NCI-H460 (cell line): ENCODE measurements around the gene ASMTL. TPM values are rescaled to one million over a fixed set of nuclear protein-coding genes. Genes with fewer than 3 reads are reported as not detected.
"Not testable (repeated sequence)": the region's sequence is repeated elsewhere in the genome, so short reads cannot be mapped to it uniquely, and the experiment has no call there.

Experiments
- DNase-seq: peaks from one replicate; pipeline ENCODE4 v3.0.0-alpha.2; 2016; ENCODE audit warnings: low read depth; ENCODE audit errors: extremely low read depth
- total RNA-seq: library from RNA; depleted of rRNA; stranded (reverse); fragments of >200 nt; shearing (Covaris generic); gene quantifications from 2 replicates; pipeline ENCODE4 v1.2.3, GENCODE V29; 2014

The ASMTL gene
- total RNA-seq, 1 experiment from 2014 or later, result 16.7 TPM

DNA sequence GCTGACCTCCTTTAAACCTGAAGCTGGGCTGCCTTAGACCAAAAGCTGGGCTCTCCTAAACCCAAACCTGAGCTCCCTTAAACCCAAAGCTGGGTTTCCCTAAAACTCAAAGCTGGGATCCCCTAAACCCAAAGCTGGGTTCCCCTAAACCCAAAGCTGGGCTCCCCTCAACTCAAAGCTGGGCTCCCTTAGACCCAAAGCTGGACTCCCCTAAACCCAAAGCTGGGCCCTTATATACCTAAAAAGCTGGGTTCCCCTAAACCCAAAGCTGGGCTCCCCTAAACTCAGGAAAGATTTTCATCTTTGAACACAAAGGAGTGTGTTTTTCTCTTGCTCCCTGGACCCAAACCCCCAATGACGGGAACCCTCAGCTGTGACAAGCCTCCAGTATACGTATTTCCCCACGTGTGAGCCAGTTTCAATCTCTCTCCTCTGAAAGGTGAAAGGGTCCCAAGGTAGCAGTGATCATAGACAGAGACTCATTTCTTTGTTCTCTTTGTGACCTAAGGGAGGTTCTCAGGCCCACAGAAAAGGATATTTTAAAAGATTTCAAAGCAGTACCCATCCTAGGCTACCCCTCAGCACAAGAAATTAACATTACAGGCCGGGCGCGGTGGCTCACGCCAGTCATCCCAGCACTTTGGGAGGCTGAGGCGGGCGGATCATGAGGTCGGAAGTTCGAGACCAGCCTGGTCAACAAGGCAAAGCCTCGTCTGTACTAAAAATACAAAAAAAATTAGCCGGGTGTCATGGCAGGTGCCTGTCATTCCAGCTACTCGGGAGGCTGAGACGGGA lies 31.3 kb upstream of the ASMTL start:
- no peak for DNase-seq

DNA sequence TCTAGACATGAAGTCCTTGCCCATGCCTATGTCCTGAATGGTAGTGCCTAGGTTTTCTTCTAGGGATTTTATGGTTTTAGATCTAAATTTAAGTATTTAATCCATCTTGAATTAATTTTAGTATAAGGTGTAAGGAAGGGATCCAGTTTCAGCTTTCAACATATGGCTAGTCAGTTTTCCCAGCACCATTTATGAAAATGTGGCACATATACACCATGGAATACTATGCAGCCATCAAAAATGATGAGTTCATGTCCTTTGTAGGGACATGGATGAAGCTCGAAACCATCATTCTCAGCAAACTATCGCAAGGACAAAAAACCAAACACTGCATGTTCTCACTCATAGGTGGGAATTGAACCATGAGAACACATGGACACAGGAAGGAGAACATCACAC lies 29.8 kb upstream of the ASMTL start:
- not testable (repeated sequence) for DNase-seq

DNA sequence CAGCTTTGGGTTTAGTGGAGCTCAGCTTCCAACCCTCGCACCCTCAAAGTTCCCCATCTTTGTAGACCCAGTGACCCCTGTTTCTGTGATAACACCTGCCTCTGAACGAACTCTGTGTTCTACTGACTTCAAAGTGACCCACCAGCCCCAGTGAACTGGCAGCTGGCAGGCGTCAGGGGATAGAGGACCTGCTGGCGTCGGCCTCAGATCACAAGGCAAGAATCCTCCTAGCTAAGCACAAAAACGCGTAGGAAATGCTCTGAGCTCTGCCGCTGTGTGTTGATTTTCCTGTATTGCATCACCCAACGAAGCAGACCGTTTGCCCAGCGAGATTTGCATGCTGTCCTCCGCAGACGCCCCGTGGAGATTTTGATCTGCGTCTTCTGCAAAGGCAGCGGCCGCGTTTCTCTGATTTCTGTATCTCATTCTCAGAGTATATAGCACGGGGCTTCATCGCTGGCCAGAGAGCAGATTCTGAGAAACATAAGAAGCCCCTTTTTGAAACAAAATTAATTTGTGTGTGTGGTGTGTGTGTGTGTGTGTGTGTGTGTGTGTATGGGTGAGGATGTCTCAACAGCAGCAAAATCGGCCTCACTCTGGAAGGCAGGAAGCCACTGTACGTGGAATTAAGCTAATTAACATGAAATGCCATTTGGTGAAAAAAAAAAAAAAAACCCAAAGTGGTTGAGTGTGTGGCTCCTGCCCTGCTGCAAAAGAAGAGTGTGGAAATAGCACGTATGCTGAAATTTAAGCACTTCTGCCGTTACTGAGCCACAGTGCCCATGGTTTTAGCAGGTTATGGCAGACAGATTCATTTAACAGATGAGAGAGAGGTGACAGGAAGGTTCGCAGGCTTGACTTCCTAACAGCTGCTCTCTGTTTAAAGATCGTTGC lies 29.2 kb upstream of the ASMTL start:
- peak; percentile 95 for DNase-seq

DNA sequence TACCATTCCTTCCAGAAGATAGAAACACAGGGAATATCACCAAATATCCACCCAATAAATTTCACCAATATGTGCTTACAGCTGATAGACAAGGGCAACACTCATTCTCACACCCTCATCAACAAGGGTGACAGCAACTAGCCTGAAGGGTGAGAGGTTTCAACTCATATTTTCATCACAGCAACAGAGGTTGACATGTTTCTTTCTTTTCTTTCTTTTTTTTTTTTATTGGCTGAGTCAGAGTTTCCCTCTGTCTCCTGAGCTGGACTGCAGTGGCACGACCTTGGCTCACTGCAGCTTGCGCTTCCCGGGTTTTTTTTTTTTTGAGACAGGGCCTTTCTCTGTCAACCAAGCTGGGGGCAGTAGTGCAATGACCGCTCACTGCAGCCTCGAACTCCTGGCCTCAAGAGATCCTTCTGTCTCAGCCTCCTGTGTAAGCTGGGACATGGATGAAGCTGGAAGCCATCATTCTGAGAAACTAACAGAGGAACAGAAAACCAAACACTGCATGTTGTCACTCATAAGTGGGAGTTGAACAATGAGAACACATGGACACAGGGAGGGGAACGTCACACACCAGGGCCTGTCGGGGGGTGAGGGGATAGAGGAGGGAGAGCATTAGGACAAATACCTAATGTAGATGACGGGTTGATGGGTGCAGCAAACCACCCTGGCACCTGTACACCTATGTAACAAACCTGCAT lies 27.5 kb upstream of the ASMTL start:
- no peak for DNase-seq

DNA sequence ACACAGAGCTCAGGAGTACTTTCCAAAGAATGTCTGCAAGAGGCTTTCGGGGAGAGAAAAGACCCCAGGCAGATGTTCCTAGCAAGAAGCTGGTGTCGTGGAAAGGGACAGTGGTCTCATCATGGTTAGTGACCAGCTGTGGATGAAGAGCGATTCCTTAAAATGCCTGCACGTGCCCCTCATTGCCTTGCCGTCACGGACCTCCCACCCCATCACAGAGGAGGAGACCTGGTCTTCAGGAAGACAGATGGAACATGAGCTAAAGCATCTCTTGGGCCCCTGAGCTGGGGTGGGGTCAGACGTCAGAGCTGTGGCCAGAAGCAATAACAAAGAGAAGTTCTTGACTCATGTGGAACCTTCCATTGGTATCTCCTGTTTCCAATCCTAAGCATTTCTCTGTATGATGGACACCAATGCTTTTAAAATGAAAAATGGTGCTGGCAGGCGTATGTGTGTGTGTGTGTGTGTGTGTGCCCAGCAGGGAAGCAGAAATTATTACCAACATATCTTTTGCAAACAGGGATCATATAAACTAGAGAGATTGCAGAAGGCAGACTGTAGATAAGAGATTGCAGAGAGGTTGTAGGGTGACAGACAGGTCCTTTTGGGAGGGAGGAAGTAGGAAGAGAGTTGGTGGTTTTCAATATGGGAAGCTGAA lies 25.2 kb upstream of the ASMTL start:
- DNase-seq, result no peak

DNA sequence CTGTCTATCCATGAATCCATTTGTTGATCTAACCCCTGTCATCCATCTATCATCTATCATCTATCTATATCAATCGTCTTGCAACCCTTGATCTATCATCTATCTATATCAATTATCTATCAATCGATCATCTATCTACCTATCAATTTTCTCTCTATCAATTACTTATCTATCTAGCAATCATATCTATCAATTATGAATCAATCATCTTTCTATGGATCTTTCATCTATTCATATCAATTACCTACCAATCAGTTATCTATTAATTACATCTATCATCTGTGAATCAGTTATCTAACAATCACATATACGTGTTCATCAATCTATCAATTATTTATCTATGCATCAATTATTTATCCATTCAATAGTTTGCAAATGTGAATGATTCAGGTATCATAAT lies 24.5 kb upstream of the ASMTL start:
- no peak for DNase-seq

DNA sequence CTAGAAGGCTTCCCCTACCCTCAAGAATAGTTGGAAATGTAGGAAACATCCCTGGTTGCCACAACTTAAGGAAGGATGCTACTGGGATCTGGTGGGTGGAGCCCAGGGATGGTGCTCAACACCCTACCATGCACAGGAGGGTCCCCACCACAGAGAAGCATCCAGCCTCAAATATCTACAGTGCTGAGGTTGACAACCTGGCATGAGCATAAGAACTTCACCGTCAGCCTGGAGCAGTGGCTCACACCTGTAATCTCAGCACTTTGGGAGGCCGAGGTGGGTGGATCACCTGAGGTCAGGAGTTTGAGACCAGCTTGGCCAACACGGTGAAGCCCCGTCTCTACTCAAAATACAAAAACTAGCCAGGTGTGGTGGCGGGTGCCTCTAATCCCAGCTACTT lies 24.0 kb upstream of the ASMTL start:
- DNase-seq, result no peak

DNA sequence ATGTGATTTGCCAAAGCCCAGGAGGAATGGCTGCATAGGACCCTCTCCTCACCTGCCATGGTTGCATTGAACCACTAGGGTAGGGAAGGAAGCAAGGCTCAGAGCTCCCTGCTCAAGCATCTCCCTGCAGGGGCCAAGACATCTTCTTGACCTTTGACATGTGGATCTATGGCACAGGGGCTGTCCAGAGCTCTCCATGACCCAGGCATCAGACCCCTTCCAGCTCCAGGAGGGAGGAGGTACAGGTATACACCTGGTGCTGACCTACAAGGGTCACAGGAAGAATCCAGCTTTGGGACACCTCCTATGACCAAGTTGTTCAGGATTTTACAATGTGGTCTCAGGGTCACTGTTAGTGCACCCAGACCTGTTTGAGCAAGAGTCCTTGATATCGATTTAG lies 23.2 kb upstream of the ASMTL start:
- DNase-seq, result no peak

DNA sequence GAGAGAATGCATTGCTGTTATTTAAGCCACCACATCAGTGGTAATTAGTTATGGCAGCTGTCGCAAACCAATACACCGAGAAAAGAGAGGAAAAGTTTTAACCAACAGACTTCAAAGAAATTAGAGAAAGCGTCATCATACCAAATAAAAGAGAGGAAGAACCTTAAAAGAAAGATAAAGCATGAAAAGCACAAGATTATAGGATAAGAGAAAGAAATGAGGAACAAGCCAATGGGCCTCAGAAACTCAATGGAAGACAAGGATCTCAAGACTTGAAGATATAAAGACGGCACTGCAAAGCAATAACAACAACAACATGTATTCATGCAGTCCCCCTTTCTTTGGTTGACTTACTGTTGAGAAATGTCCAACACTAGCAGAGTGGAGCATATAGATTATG lies 22.8 kb upstream of the ASMTL start:
- no peak for DNase-seq

DNA sequence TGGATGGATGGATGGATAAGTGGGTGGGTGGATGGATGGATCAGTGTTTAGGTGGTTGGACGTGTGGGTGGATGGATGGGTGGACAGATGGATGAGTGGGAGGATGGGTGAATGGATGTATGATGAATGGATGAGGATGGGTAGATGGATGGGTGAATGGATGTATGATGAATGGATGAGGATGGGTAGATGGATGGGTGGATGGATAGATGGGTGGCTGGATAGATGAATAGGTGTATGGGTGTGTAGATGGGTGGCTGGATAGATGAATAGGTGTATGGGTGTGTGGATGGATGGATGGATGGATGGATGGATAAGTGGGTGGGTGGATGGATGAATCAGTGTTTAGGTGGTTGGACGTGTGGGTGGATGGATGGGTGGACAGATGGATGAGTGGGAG lies 21.9 kb upstream of the ASMTL start:
- not testable (repeated sequence) for DNase-seq

DNA sequence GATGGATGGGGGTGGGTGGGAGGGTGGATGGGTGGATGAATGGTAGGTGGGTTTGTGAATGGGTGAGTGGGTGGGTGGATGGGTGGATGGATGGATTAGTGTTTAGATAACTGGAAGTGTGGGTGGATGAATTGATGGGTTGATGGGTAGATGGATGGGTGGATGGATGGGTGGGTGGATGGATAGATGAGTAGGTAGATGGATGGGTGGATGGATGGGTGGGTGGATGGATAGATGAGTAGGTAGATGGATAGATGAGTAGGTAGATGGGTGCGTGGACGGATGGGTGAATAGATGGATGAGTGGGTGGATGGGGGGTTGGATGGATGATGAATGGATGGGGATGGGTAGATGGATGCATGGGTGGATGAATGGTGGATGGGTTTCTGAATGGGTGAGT lies 20.3 kb upstream of the ASMTL start:
- DNase-seq, result no peak

DNA sequence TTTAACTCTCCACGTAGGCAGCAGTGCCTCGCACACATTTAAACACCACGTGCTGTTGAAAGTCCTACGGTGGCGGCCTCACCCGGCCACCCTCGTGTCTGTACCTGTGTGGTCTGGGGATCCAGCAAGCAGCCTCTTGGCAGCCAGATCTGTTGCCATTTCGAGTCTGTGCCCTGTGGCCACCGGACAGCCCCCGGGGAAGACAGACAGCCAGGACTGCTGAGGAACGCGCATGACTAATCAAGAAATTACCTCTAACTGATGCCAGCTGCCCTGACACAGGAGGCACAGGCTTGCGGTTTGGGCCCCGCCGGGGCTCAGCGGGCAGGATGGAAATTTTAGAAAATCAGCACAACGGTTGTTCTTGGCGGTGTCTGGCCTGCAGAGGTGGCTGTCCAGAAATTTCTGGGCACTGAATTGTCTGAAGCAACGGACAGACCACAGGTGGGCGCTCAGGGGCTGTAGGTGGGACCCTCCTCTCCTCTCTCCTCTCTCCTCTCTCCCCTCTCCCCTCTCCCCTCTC lies 15.6 kb upstream of the ASMTL start:
- peak; percentile 28 for DNase-seq

DNA sequence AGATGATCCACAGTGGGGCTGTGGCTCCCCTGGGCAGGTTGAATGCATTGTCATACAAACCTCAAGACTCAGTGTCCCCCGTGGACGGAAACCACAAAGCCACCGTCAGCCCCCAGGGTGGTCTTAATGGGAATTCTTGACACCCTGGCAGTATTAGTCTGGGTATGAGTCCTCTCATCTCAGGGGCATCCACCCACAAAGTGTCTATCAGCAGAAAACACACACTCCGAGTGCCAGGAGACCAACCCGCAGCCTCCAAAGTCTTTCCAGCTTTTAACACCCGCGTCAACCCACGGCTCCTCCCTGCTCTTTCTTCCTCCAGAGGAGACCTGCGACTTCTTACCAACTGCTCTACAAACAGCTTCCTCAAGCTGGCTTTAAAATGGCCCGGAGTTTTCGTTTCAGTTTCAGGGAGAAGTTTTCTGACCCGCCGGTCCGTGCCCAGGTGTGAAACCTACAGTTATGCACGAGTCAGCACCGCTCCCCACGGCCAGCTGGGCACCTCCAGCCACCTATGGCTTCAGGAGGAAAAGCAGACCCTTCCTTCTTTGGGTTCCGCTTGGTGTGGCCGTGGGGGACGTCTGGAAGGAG lies 14.4 kb upstream of the ASMTL start:
- DNase-seq, result no peak

DNA sequence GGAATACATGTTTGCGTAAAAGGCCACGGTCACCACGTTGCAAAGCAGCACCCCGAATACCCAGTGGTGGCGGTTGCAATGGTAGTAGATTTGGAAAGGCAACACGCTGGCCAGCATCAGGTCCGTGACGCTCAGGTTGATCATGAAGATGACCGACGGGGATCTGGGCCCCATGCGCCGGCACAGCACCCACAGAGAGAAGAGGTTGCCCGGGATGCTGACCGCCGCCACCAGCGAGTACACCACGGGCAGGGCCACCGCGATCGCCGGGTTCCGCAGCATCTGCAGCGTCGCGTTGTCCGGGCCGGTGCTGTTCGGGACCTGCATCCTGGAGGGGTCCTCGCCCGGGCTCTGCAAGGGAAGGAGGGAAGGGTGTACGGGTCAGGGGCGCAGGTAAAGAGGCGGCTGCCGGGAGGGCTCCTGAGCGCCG lies 13.5 kb upstream of the ASMTL start:
- DNase-seq, result no peak

DNA sequence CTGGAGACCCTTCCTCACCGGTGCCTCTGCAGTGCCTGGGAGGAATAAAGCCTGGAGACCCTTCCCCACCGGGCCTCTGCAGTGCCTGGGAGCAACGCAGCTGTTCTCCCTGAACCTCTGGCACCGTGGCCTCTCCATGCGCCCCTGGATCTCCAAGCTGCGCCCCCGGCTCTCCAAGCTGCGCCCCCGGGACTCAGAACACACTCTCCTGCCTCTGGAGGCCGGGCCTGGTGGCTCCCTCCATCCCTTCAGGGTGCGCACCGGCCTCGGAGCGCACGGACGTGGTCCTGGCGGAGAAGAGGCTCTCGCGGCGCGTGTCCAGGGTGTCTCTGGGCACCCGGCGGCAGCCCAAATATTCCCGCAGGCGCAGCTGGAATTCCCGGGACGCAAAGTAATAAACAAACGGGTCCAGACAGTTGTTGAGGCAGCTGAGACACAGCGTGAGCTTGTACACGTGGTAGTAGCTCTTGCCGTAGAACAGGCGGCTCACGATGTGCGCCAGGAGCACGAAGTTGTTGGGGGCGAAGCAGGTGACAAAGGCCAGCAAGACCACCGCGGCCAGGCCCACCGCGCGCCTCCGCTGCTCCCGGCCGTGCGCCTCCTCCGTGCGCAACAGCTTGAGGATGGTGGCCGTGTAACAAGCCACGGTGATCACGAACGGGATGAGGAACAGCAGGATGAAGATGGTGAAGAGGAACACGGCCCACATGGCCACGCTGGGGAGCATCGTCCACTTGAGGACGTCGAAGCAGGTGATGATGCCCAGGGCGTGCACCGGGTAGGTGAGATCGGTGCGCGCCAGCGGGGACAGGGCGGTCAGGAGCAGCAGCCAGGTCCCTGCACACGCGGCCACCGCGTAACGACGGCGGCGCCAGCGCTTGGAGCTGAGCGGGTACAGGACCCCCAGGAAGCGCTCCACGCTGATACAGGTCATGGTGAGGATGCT lies 12.8 kb upstream of the ASMTL start:
- DNase-seq, result no peak

DNA sequence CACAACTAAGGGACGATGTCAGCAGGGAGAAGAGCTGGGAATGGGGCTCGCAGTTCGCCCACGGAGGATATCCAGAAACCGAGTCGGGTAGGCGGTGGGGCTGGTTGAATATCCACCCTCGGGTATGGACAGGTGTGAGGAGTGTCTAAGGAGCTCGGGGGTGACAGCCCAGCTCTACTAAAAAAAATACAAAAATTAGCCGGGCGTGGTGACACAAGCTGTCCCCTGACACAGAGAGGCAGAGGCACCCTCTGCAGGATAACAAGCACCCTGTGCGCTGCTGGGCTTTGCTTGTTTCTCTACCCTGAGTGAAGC lies 12.2 kb upstream of the ASMTL start:
- DNase-seq, result no peak

DNA sequence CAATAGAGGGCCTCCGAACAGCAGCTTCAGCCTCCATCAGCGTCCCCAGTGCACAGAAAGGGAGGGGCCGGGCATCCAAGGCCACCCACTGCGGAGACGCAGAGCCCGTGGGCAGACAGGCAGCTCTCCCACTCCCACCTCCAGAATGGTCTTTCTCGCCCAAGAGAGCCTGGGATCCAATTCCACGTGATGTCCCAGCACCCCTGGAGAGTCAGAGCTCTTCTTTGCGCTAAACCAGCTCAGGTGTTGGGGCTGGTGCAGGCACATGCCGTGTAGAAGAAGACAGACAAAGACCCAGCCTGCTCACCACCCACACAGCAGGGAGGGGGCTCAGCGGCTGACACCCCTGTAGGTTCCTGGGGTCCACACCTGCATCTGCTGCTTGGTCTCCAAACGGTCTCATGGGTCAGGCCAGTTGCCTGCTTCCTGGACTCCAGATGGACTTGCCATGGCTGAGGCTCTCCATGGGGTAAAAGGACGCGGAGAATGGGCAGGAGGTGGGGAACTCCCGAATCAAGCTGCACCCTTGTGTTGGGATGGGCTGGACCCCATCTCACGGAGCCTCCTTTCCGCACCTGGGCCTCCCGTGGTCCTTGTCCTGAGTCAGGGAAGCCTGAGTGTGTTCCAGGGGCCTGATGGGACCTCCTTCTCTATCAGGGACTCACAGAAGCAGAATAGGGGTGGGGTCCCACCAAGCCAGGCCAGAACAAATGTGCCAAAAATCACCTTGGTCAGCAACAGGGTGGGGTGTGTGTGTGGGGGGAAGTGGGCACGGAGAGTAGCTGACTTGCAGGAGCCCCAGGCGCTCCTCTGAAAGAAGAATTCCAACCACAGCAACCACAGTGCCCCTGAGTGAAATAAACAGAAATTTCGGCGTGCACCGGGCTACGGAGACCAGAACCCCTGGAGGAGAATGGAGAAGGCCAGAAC lies 11.6 kb upstream of the ASMTL start:
- DNase-seq, result no peak

DNA sequence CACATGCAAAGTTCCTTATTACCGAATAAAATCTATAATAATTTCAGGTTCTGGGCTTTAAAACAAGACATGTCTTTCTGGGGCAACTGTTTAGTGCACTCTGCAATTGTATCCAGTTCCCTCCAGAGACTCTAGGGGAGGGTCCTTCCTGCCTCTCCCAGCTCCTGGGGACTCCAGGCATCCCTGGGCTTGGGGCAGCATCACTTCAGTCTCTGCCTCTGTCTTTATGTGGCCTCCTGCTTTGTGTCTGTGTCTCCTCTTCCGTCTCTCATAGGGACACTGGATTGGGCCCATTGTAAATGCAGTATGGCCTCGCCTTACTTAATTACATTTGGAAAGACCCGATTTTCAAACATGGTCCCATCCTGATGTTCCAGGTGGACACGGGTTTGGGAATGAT lies 10.9 kb upstream of the ASMTL start:
- no peak for DNase-seq
